Lung (tissue), 12 donors: Measurements from ENCODE around the gene ETV6. TPM values are rescaled to one million over a fixed set of nuclear protein-coding genes. Genes with fewer than 3 reads are reported as not detected.

Experiments used
- ATAC-seq: fragments of 200-7000 bp; cut with Tn5 transposase; one replicate; pipeline ENCODE4 v1.9.1; 2020; ENCODE audit warnings: moderate number of reproducible peaks; ENCODE audit not compliant: insufficient read depth, low FRiP score
- DNase-seq, 3 donors: peaks; one replicate each; pipeline ENCODE4 v3.0.0-alpha.2; 2013 to 2017
- H3K27ac ChIP-seq, 2 donors: one replicate each; pipeline ENCODE4 v1.5.1; 2013; ENCODE audit warnings: mild to moderate bottlenecking in 2 of 2, moderate library complexity in 2 of 2, control low read depth in 1 of 2, inconsistent platforms in 1 of 2, low read depth in 1 of 2, low read length in 1 of 2
- H3K27me3 ChIP-seq, 3 donors: one replicate each; pipeline ENCODE4 v1.5.1; 2013; ENCODE audit warnings: low read length in 2 of 3; ENCODE audit not compliant: control insufficient read depth in 3 of 3, insufficient read depth in 3 of 3
- H3K36me3 ChIP-seq, 4 donors: one replicate each; pipeline ENCODE4 v1.5.1; 2013; ENCODE audit warnings: low read length in 4 of 4, mild to moderate bottlenecking in 1 of 4, moderate library complexity in 1 of 4; ENCODE audit not compliant: control insufficient read depth in 4 of 4, insufficient read depth in 4 of 4
- H3K4me1 ChIP-seq, 5 donors: one replicate each; pipeline ENCODE4 v1.5.1; 2013; ENCODE audit warnings: low read length in 5 of 5, mild to moderate bottlenecking in 2 of 5, moderate library complexity in 1 of 5; ENCODE audit not compliant: control insufficient read depth in 5 of 5, insufficient read depth in 5 of 5
- H3K4me3 ChIP-seq: one replicate; pipeline ENCODE4 v1.5.1; 2013; ENCODE audit warnings: mild to moderate bottlenecking, control low read depth, moderate library complexity
- H3K9ac ChIP-seq, 2 donors: one replicate each; pipeline ENCODE4 v1.5.1; 2013; ENCODE audit warnings: low read length in 2 of 2, control low read depth in 1 of 2; ENCODE audit not compliant: insufficient read depth in 1 of 2
- H3K9me3 ChIP-seq, 4 donors: one replicate each; pipeline ENCODE4 v1.5.1; 2013; ENCODE audit warnings: low read length in 3 of 4, mild to moderate bottlenecking in 1 of 4, moderate library complexity in 1 of 4; ENCODE audit not compliant: control insufficient read depth in 4 of 4, insufficient read depth in 3 of 4
- WGBS, 2 donors: extraction: QIAGEN DNeasy Blood & Tissue Kit; methylation state at CpG; one replicate each; pipeline ENCODE4 v1.1.7; 2013; 5-methylcytosine and 5-hydroxymethylcytosine counted together
- polyA plus RNA-seq, 2 donors: library from polyadenylated mRNA; stranded (reverse); fragments of 200-250 nt; gene quantifications; one replicate each; pipeline ENCODE4 v1.2.1, GENCODE V29; 2013
- total RNA-seq, 2 donors: library from RNA; depleted of rRNA in 1 of 2; stranded (reverse); fragments of >200 nt in 1 of 2; gene quantifications; one replicate each; pipeline ENCODE4 v1.2.1, GENCODE V29; 2014 to 2021
- TF ChIP-seq, protein P1 (sequence below): IDR thresholded peaks from 2 replicates; pipeline ENCODE4 v1.5.1; 2012; ENCODE audit warnings: mild to moderate bottlenecking; ENCODE audit errors: control extremely low read depth, extremely low read depth
- donor health status: control.
- donor health status: control.
- donor health status: Bipolar disorder and iron deficiency.
- donor health status: healthy.
- donor health status: DM: yes; HTN: yes; CAD: no.

Gene ETV6
- total and polyA plus RNA-seq, 4 donors: 8.6 to 45.7 (median 13.6) TPM

DNA sequence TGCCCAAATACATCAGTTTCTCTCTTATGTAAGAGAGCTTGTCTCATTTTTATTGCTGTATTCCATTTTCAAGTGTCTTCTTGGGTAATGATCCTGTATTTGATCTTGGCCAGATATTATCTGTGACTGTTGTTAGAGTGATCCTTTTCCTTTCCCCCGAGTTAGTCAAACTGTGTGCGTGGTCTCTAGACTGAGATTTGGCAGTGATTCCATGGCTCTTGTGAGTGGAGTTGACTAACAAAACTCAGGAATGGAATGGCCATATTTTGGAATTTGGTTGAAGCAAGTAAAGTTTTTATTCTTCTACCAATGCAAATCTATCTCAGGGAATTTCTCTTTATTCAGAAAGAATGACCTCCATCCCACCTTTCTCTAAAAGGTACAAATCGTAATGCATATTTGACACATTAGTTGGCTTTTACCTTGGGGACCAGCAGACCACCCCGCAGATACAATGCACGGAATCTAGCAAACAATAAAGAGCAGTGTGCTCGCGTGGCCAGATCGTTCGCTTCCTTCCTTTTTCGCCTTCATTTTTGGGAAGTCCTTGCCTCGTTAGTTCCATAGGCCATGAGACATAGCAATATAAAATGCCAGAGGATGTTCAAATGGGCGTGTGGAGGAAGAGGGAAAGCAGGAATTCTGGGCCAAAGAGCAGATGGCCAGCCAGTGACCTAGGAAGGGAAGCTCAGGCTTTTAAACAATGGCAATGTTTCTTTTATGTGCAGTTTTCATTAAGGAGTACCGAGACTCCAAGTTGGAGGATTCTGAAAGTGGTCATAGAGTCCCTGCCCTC lies 24.4 kb downstream of the ETV6 start:
- TF ChIP-seq, protein P1, sequence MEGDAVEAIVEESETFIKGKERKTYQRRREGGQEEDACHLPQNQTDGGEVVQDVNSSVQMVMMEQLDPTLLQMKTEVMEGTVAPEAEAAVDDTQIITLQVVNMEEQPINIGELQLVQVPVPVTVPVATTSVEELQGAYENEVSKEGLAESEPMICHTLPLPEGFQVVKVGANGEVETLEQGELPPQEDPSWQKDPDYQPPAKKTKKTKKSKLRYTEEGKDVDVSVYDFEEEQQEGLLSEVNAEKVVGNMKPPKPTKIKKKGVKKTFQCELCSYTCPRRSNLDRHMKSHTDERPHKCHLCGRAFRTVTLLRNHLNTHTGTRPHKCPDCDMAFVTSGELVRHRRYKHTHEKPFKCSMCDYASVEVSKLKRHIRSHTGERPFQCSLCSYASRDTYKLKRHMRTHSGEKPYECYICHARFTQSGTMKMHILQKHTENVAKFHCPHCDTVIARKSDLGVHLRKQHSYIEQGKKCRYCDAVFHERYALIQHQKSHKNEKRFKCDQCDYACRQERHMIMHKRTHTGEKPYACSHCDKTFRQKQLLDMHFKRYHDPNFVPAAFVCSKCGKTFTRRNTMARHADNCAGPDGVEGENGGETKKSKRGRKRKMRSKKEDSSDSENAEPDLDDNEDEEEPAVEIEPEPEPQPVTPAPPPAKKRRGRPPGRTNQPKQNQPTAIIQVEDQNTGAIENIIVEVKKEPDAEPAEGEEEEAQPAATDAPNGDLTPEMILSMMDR: no peak
- Histone ChIP-seq H3K36me3 (peaks cover 0 to 10% (median 0%) of the 10 kb centered on the region in 4 donors), H3K4me3 (no peak overlapping the region), H3K4me1 (peaks cover 20 to 57% (median 25%) of the 10 kb centered on the region in 5 donors), H3K27me3 (no peaks in the 10 kb centered on the region), H3K9me3 (no peaks in the 10 kb centered on the region), H3K27ac (peak overlapping the region in 1 of 2 donors; percentile 35), H3K9ac (no peak overlapping the region)
- WGBS, 2 donors: 29 to 48% methylated on average over 13 of the region's 13 CpGs
- DNase-seq: peak in 1 of 3 donors; percentile 40
- ATAC-seq: no peak

- no peaks in the 10 kb centered on the region for H3K9me3 ChIP-seq
Observed at GRCh38 chr12:11674894-11675390, 25.5 kb downstream of the ETV6 start.

GRCh38 chr12:11676052-11676451 lies 26.6 kb downstream of the ETV6 start:
- Histone ChIP-seq H3K9ac (no peak overlapping the region), H3K36me3 (peaks cover 0 to 10% (median 0%) of the 10 kb centered on the region in 4 donors), H3K9me3 (no peaks in the 10 kb centered on the region), H3K27me3 (no peaks in the 10 kb centered on the region), H3K27ac (no peak overlapping the region), H3K4me1 (peaks cover 18 to 70% (median 23%) of the 10 kb centered on the region in 5 donors), H3K4me3 (no peak overlapping the region)
- TF ChIP-seq, protein P1: no peak
- WGBS, 2 donors: 87 to 90% methylated on average over 4 of the region's 4 CpGs
- DNase-seq (no peak), ATAC-seq (no peak)

More at GRCh38 chr12:11674894-11675390, 25.5 kb downstream of the ETV6 start:
- Histone ChIP-seq H3K27me3 (no peaks in the 10 kb centered on the region), H3K27ac (peak overlapping the region in 1 of 2 donors; percentile 51), H3K9ac (no peak overlapping the region), H3K36me3 (peaks cover 0 to 10% (median 0%) of the 10 kb centered on the region in 4 donors), H3K4me3 (no peak overlapping the region), H3K4me1 (peaks cover 18 to 63% (median 23%) of the 10 kb centered on the region in 5 donors)
- DNase-seq (no peak), ATAC-seq (no peak)
- WGBS, 2 donors: 94 to 97% methylated on average over 4 of the region's 4 CpGs
- TF ChIP-seq, protein P1: no peak
